Ovary (tissue), 9 donors: ENCODE results near the gene SEMA4C. TPM values are rescaled to one million over a fixed set of nuclear protein-coding genes. Genes with fewer than 3 reads are reported as not detected.

Experiments used
- DNase-seq, 5 donors: peaks; one replicate each; pipeline ENCODE4 v3.0.0-alpha.2; 2019 to 2020
- H3K27ac ChIP-seq, 2 donors: fragments of 200-600 bp; one replicate each; pipeline versions ENCODE4 v1.5.1 to v1.8.0; 2019 to 2022
- H3K27me3 ChIP-seq: fragments of 200-600 bp; one replicate; pipeline ENCODE4 v1.8.0; 2022
- H3K36me3 ChIP-seq: fragments of 200-600 bp; sonication (generic); one replicate; pipeline ENCODE4 v1.5.1; 2019
- H3K4me1 ChIP-seq: one replicate; pipeline ENCODE4 v1.8.1; 2013; ENCODE audit warnings: mild to moderate bottlenecking, moderate library complexity; ENCODE audit not compliant: insufficient read depth
- H3K4me3 ChIP-seq: fragments of 200-600 bp; sonication (generic); one replicate; pipeline ENCODE4 v1.5.1; 2017
- H3K9me3 ChIP-seq, 2 donors: fragments of 200-600 bp in 1 of 2; sonication (generic) in 1 of 2; one replicate each; pipeline versions ENCODE4 v1.5.1 to v1.8.1; 2013 to 2019; ENCODE audit warnings: mild to moderate bottlenecking in 1 of 2, moderate library complexity in 1 of 2
- CTCF ChIP-seq, 3 donors: fragments of 450-650 bp in 2 of 3; fragments of 200-600 bp in 1 of 3; IDR thresholded peaks; one replicate each; pipeline versions ENCODE4 v1.5.1 to v1.8.0; 2016 to 2022; ENCODE audit warnings: antibody characterized with exemption in 3 of 3, mild to moderate bottlenecking in 1 of 3
- EP300 ChIP-seq: sonication (generic); formaldehyde crosslinking; IDR thresholded peaks from one replicate; pipeline ENCODE4 v1.6.1; 2017; ENCODE audit warnings: antibody characterized with exemption
- POLR2A ChIP-seq: fragments of 450-650 bp; IDR thresholded peaks from one replicate; pipeline ENCODE4 v1.6.1; 2017; ENCODE audit warnings: antibody characterized with exemption, mild to moderate bottlenecking, moderate library complexity
- WGBS, 3 donors: extraction: QIAGEN DNeasy Blood & Tissue Kit in 1 of 3; methylation state at CpG; one replicate each; pipeline versions ENCODE4 v1.1.5 to v1.1.7; 2013 to 2017; 5-methylcytosine and 5-hydroxymethylcytosine counted together
- intact Hi-C, 4 donors: fragments of 100-400 bp; cut with DNase I; formaldehyde crosslinking; loops; one replicate each; pipeline versions ENCODE4 v1.11.0 to v1.15.1; 2022 to 2023
- polyA plus RNA-seq, 2 donors: library from polyadenylated mRNA; stranded (reverse); fragments of 200-250 nt in 1 of 2; fragments of 350-450 nt in 1 of 2; fragmentation: Illumina TruSeq in 1 of 2; extraction: RNeasy Lipid Tissue Mini Kit (QIAGEN cat#74804) in 1 of 2; gene quantifications; one replicate each; pipeline ENCODE4 v1.2.3, GENCODE V29; 2013 to 2014
- total RNA-seq, 7 donors: library from RNA; depleted of rRNA in 2 of 7; stranded (reverse); fragments of >200 nt in 2 of 7; fragmentation: NEBNext Ultra II Directional in 3 of 7; extraction: Animal tissue kit (Norgen Biotek cat#: 25700) in 3 of 7; gene quantifications; one replicate each; pipeline versions ENCODE4 v1.1.0 to v1.2.4, GENCODE V29; 2016 to 2023
- donor health status: DM: no; HTN: no; CAD: no; lungs with moderate emphysema.
- donor health status: DM: no; HTN: no; CAD: no.
- donor health status: Bipolar disorder and iron deficiency.
- donor health status: DM: yes; HTN: yes; CAD: no.
- donor health status: DM: no; HTN: no; CAD: no.
- donor health status: DM: yes; HTN: yes; CAD: no.

Gene SEMA4C
- total and polyA plus RNA-seq, 9 donors: 17.3 to 59.2 (median 46.9) TPM

- no peak for TF ChIP-seq EP300
- TF ChIP-seq CTCF (IDR thresholded peaks at IDR 0.05): no peak
- TF ChIP-seq POLR2A: no peak
- peaks cover 14% of the 10 kb centered on the region for H3K4me1 ChIP-seq
- H3K4me3 ChIP-seq: peak overlapping the region; percentile 96
- no peaks in the 10 kb centered on the region for H3K27me3 ChIP-seq
- WGBS, 3 donors: 11 to 13% (median 11%) methylated on average over 27 of the region's 27 CpGs
- H3K9me3 ChIP-seq: no peaks in the 10 kb centered on the region
- H3K27ac ChIP-seq: peak overlapping the region in 1 of 2 donors; percentile 62
- no peaks in the 10 kb centered on the region for H3K36me3 ChIP-seq
- intact Hi-C loops: loop anchor here in 2 of 4 donors (2.0 to 5.0 kb wide), 2 partner anchors 94 to 95 kb away; no protein-coding TSS in a partner anchor
- DNase-seq: no peak
Measured at GRCh38 chr2:96856776-96857666, 12.9 kb downstream of the SEMA4C start.

GRCh38 chr2:96853321-96853720, 16.6 kb downstream of the SEMA4C start:
- intact Hi-C loops: no loop called here
- Histone ChIP-seq H3K4me1 (peaks cover 10% of the 10 kb centered on the region), H3K4me3 (no peak overlapping the region), H3K27ac (no peak overlapping the region), H3K36me3 (no peaks in the 10 kb centered on the region), H3K27me3 (no peaks in the 10 kb centered on the region), H3K9me3 (no peaks in the 10 kb centered on the region)
- TF ChIP-seq CTCF (IDR thresholded peaks at IDR 0.05) (no peak), POLR2A (no peak), EP300 (no peak)
- no peak for DNase-seq
- whole genome bisulfite sequencing, 3 donors: 91 to 94% (median 93%) methylated on average over 15 of the region's 15 CpGs

- no peak for DNase-seq
- Histone ChIP-seq H3K4me3 (no peak overlapping the region), H3K4me1 (peaks cover 10% of the 10 kb centered on the region), H3K9me3 (no peaks in the 10 kb centered on the region), H3K27me3 (no peaks in the 10 kb centered on the region), H3K36me3 (no peaks in the 10 kb centered on the region), H3K27ac (no peak overlapping the region)
- TF ChIP-seq CTCF (IDR thresholded peaks at IDR 0.05) (no peak), EP300 (no peak), POLR2A (no peak)
- intact Hi-C loops: no loop called here
- WGBS, 3 donors: 91 to 97% (median 93%) methylated on average over 6 of the region's 6 CpGs
Measured at GRCh38 chr2:96852667-96853066, 17.2 kb downstream of the SEMA4C start.

- WGBS, 3 donors: 55 to 73% (median 70%) methylated on average over 9 of the region's 9 CpGs
- H3K36me3 ChIP-seq: no peaks in the 10 kb centered on the region
- H3K9me3 ChIP-seq: no peaks in the 10 kb centered on the region
- H3K27me3 ChIP-seq: no peaks in the 10 kb centered on the region
- no peak overlapping the region for H3K27ac ChIP-seq
- no peak overlapping the region for H3K4me3 ChIP-seq
- no peak for TF ChIP-seq CTCF (IDR thresholded peaks at IDR 0.05)
- TF ChIP-seq POLR2A: no peak
- TF ChIP-seq EP300: no peak
- intact Hi-C loops: no loop called here
- no peak for DNase-seq
- H3K4me1 ChIP-seq: no peaks in the 10 kb centered on the region
Measured at GRCh38 chr2:96848264-96848663, 21.6 kb downstream of the SEMA4C start.
